Right atrium auricular region (tissue), 2 donors: ENCODE data around the gene COMP. TPM values are rescaled to one million over a fixed set of nuclear protein-coding genes. Genes with fewer than 3 reads are reported as not detected.

Experiments
- DNase-seq: peaks from one replicate; pipeline ENCODE4 v3.0.0-alpha.2; 2019; ENCODE audit warnings: low spot score
- H3K27ac ChIP-seq, 2 donors: fragments of 200-600 bp; sonication (generic); 1 replicate in 1 of 2; 2 replicates in 1 of 2; pipeline ENCODE4 v1.5.1; 2016 to 2019
- H3K27me3 ChIP-seq, 2 donors: fragments of 200-600 bp; sonication (generic); one replicate each; pipeline versions ENCODE4 v1.5.1 to v1.6.0; 2017 to 2019
- H3K36me3 ChIP-seq: fragments of 200-600 bp; sonication (generic); one replicate; pipeline ENCODE4 v1.5.1; 2016
- H3K4me1 ChIP-seq, 2 donors: fragments of 200-600 bp; sonication (generic); one replicate each; pipeline versions ENCODE4 v1.5.1 to v1.6.0; 2017 to 2019
- H3K4me3 ChIP-seq, 2 donors: fragments of 200-600 bp; sonication (generic); 1 replicate in 1 of 2; 2 replicates in 1 of 2; pipeline ENCODE4 v1.5.1; 2017 to 2019; ENCODE audit warnings: mild to moderate bottlenecking in 1 of 2, moderate library complexity in 1 of 2
- H3K9me3 ChIP-seq, 2 donors: fragments of 200-600 bp; sonication (generic); one replicate each; pipeline ENCODE4 v1.5.1; 2019
- CTCF ChIP-seq, 2 donors: fragments of 200-600 bp; sonication (generic); IDR thresholded peaks; one replicate each; pipeline ENCODE4 v1.5.1; 2019; ENCODE audit warnings: antibody characterized with exemption in 2 of 2
- total RNA-seq, 2 donors: library from RNA; depleted of rRNA; stranded (reverse); fragments of >200 nt; gene quantifications; one replicate each; pipeline ENCODE4 v1.1.0, GENCODE V29; 2016

COMP gene
- total RNA-seq, 2 donors from 2014 or later, result 7.8 to 12.5 TPM

- DNase-seq, result no peak
Observed at GRCh38 chr19:18804643-18805042, 13.5 kb upstream of the COMP start.

GRCh38 chr19:18804139-18804601 lies 13.1 kb upstream of the COMP start:
- TF ChIP-seq CTCF (IDR thresholded peaks at IDR 0.05), result no peak
- DNase-seq, result no peak
- no peak overlapping the region for H3K27ac ChIP-seq

More at GRCh38 chr19:18804643-18805042, 13.5 kb upstream of the COMP start:
- Histone ChIP-seq H3K27ac (no peak overlapping the region), H3K4me3 (no peak overlapping the region), H3K9me3 (no peaks in the 10 kb centered on the region), H3K4me1 (peaks cover 4 to 12% of the 10 kb centered on the region in 2 donors), H3K36me3 (no peaks in the 10 kb centered on the region), H3K27me3 (no peaks in the 10 kb centered on the region)
- no peak for TF ChIP-seq CTCF (IDR thresholded peaks at IDR 0.05)

GRCh38 chr19:18803550-18804138 lies 12.5 kb upstream of the COMP start:
- H3K36me3 ChIP-seq, result no peaks in the 10 kb centered on the region
- H3K27me3 ChIP-seq, result no peaks in the 10 kb centered on the region
- no peak for TF ChIP-seq CTCF (IDR thresholded peaks at IDR 0.05)
- H3K4me1 ChIP-seq, result peaks cover 0 to 5% of the 10 kb centered on the region in 2 donors
- no peak overlapping the region for H3K4me3 ChIP-seq
- no peaks in the 10 kb centered on the region for H3K9me3 ChIP-seq
- DNase-seq, result no peak
- H3K27ac ChIP-seq, result no peak overlapping the region

More at GRCh38 chr19:18804139-18804601, 13.1 kb upstream of the COMP start:
- H3K9me3 ChIP-seq, result no peaks in the 10 kb centered on the region
- H3K4me3 ChIP-seq, result no peak overlapping the region
- no peaks in the 10 kb centered on the region for H3K27me3 ChIP-seq
- H3K36me3 ChIP-seq, result no peaks in the 10 kb centered on the region
- peaks cover 0 to 11% of the 10 kb centered on the region in 2 donors for H3K4me1 ChIP-seq

GRCh38 chr19:18802354-18802753 lies 11.2 kb upstream of the COMP start:
- no peaks in the 10 kb centered on the region for H3K27me3 ChIP-seq

GRCh38 chr19:18800636-18801035 lies 9.5 kb upstream of the COMP start:
- Histone ChIP-seq H3K4me1 (peaks cover 0 to 2% of the 10 kb centered on the region in 2 donors), H3K27me3 (no peaks in the 10 kb centered on the region), H3K9me3 (no peaks in the 10 kb centered on the region), H3K4me3 (no peak overlapping the region), H3K36me3 (no peaks in the 10 kb centered on the region), H3K27ac (no peak overlapping the region)
- DNase-seq, result no peak
- no peak for TF ChIP-seq CTCF (IDR thresholded peaks at IDR 0.05)

More at GRCh38 chr19:18802354-18802753, 11.2 kb upstream of the COMP start:
- Histone ChIP-seq H3K4me1 (no peaks in the 10 kb centered on the region), H3K4me3 (no peak overlapping the region), H3K27ac (no peak overlapping the region), H3K36me3 (no peaks in the 10 kb centered on the region), H3K9me3 (no peaks in the 10 kb centered on the region)
- no peak for DNase-seq
- no peak for TF ChIP-seq CTCF (IDR thresholded peaks at IDR 0.05)

- H3K36me3 ChIP-seq, result no peaks in the 10 kb centered on the region
- DNase-seq, result no peak
- H3K27me3 ChIP-seq, result no peaks in the 10 kb centered on the region
Observed at GRCh38 chr19:18800079-18800478, 9.0 kb upstream of the COMP start.

More at GRCh38 chr19:18800079-18800478, 9.0 kb upstream of the COMP start:
- Histone ChIP-seq H3K27ac (no peak overlapping the region), H3K4me3 (no peak overlapping the region), H3K9me3 (no peaks in the 10 kb centered on the region), H3K4me1 (peaks cover 0 to 6% of the 10 kb centered on the region in 2 donors)
- no peak for TF ChIP-seq CTCF (IDR thresholded peaks at IDR 0.05)
